ENCODE results near the gene FSTL3. TPM values are rescaled to one million over a fixed set of nuclear protein-coding genes. Genes with fewer than 3 reads are reported as not detected.

The FSTL3 gene
- total RNA-seq, 1 donor from 2014 or later: 7.7 TPM

DNA sequence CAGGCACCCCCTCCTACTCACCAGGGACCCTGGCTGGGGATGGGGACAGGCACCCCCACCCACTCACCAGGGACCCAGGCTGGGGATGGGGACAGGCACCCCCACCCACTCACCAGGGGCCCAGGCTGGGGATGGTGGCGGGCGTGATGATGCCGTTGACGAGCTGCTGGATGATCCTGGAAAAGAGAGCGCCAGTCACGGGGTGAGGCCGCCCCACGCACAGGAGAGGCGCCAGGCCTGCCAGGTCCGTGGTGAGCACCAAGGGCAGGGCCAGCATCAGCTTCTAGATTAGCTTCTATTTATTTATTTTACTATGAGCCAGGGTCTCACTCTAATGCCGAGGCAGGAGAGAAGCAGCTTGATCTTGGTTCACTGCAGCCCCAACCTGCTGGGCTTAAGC lies 26.1 kb upstream of the FSTL3 start:
- intact Hi-C loops (cut with micrococcal nuclease): no loop called here
- H3K27me3 Mint-ChIP-seq: no peaks in the 10 kb centered on the region
- DNase-seq: no peak
- H3K4me1 Mint-ChIP-seq: no peaks in the 10 kb centered on the region
- H3K36me3 Mint-ChIP-seq (ENCODE audit: low read depth): peaks cover 28% of the 10 kb centered on the region
- no peaks in the 10 kb centered on the region for H3K9me3 Mint-ChIP-seq
- H3K4me3 Mint-ChIP-seq: no peak overlapping the region
- no peak overlapping the region for H3K27ac Mint-ChIP-seq

DNA sequence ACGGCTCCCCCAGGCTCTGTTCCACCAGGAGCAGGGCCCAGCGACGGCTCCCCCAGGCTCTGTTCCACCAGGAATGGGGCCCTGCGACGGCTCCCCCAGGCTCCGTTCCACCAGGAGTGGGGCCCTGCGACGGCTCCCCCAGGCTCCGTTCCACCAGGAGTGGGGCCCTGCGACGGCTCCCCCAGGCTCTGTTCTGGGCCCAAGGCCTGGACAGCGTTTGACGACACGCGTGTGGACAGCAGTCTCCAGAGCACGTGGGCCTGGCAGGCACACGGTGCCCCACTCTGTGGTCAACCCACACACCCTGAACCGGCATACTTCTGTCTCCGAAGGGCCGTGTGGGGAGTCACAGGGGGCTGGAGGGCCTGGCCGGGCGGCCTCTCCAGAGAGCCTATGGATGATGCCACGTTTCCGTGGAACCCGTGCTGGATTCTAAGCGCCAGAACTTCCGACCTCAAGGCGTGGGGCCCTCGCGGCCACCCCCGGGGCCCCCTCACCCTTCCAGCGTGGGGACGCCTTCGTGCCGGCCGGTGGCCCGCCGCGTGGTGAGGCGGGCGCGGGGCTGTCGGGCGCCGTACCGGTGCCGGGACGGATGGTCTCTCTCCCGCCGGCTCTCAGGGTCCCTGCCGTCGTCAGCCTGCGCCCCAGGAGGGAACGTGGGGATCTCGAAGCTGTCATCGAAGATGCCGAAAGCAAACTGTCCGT lies 24.9 kb upstream of the FSTL3 start:
- Mint-ChIP-seq H3K36me3 (ENCODE audit: low read depth) (peaks cover 33% of the 10 kb centered on the region), H3K4me1 (peaks cover 2% of the 10 kb centered on the region), H3K4me3 (no peak overlapping the region), H3K9me3 (no peaks in the 10 kb centered on the region), H3K27me3 (no peaks in the 10 kb centered on the region), H3K27ac (no peak overlapping the region)
- intact Hi-C loops (cut with micrococcal nuclease): no loop called here
- no peak for DNase-seq

DNA sequence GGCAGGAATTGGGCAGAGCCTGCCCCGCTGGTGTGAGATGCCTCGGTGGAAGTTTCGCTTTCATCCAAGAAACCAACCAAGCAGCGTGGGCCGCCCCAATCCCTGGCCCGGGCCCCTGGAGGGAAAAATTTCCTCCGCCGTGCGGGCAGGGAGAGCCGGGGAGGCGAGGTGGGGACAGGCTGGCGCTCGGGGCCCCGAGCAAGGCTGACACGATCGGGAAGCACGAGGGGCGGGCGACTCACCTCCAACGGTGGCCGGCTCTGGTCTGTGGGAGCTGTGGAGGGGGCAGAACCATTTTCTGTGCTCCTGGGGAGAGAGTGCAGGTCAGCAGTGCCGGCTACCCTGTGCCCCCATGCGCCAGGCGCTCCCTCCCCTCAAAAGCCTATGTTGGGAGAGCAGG lies 24.2 kb upstream of the FSTL3 start:
- Mint-ChIP-seq H3K27me3 (no peaks in the 10 kb centered on the region), H3K36me3 (ENCODE audit: low read depth) (peaks cover 32% of the 10 kb centered on the region), H3K9me3 (no peaks in the 10 kb centered on the region), H3K4me3 (no peak overlapping the region), H3K27ac (no peak overlapping the region), H3K4me1 (peaks cover 2% of the 10 kb centered on the region)
- no peak for DNase-seq
- intact Hi-C loops (cut with micrococcal nuclease): no loop called here

DNA sequence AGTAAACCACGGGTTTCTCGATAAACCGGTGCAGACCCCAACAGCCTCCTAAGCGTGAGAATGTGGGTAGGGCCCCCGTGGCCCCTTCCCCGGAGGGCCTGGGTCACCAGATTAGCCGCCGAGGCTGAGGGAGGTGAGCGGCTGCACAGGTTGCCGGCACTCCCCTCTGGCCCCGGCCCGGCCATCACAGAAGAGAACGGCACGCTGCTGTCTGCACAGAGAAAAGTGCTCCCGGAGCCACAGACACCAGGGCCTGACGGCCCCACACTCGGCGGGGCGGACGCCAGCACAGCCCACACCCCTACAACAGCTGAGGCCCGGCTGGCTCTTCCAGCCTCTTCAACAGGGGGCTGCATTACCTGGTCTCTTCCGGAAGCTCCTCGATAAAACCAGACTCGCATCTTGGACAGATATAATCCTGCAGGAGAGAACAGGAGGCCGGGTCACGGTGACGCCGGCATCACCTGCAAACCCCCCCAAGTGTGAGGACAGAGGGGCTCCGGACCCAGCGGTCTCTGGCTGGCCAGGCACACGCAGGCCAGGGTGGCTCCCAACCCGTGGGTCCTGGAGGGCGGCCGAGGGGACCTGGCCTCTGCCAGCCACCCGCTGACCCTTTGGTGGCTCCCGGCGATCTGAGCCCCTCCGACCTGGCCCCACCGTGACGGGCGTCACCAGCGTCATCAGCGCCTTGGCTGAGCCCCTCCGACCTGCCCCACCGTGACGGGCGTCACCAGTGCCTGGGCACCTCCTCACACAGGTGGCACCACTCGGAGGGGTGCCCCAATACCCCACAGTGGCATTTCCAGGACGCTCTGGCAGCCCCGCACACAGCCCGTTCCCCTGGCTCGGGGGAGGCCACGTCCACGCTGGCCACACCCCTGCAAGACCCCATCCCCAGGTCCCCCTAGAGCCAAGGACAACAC lies 23.5 kb upstream of the FSTL3 start:
- H3K27me3 Mint-ChIP-seq: no peaks in the 10 kb centered on the region
- DNase-seq: no peak
- intact Hi-C loops (cut with micrococcal nuclease): no loop called here
- no peak overlapping the region for H3K4me3 Mint-ChIP-seq
- peaks cover 34% of the 10 kb centered on the region for H3K36me3 Mint-ChIP-seq (ENCODE audit: low read depth)
- H3K9me3 Mint-ChIP-seq: no peaks in the 10 kb centered on the region
- H3K27ac Mint-ChIP-seq: no peak overlapping the region
- H3K4me1 Mint-ChIP-seq: peaks cover 2% of the 10 kb centered on the region

DNA sequence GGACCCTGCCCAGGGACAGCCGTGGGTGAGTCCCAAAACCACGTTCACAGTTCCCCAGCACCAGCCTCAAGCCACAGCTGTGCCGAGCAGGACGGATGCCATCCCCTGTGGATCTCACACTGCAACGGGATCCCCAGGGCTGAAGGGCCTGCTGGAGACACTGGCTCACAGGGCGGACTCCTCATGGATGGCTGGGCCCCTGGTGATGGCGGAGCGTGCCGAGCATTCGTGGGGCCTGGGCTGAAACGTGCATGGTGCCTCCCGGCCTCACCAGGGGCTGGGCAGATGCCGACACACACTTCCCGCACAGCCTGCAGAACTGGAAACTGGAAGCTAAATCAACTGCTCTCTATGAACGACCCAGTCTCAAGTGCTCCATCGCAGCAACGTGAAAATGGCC lies 22.8 kb upstream of the FSTL3 start:
- Mint-ChIP-seq H3K9me3 (no peaks in the 10 kb centered on the region), H3K36me3 (ENCODE audit: low read depth) (peaks cover 32% of the 10 kb centered on the region), H3K27me3 (no peaks in the 10 kb centered on the region), H3K4me3 (no peak overlapping the region), H3K4me1 (peaks cover 2% of the 10 kb centered on the region), H3K27ac (no peak overlapping the region)
- DNase-seq: no peak
- intact Hi-C loops (cut with micrococcal nuclease): no loop called here

DNA sequence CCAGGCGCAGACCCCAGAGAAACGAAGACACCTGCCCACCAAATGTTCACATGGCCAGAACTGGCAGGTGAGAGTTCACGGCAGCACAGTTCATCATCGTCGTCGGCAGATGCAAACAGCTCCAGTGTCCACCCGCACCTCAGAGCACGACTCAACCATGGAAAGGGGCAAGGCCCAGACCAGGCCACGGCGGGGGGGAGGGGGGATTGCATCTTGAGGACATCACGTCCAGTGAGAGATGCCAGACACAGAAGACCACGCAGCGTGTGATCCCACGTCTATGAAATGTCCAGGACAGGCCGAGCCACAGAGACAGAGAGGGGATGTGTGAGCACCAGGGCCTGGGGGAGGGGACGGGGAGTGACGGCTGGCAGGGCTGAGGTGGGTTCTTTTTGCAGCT lies 20.5 kb upstream of the FSTL3 start:
- Mint-ChIP-seq H3K9me3 (no peaks in the 10 kb centered on the region), H3K4me3 (no peak overlapping the region), H3K27ac (peak overlapping the region; percentile 34), H3K4me1 (peaks cover 5% of the 10 kb centered on the region), H3K27me3 (no peaks in the 10 kb centered on the region), H3K36me3 (ENCODE audit: low read depth) (peaks cover 31% of the 10 kb centered on the region)
- DNase-seq: no peak
- intact Hi-C loops (cut with micrococcal nuclease): no loop called here

DNA sequence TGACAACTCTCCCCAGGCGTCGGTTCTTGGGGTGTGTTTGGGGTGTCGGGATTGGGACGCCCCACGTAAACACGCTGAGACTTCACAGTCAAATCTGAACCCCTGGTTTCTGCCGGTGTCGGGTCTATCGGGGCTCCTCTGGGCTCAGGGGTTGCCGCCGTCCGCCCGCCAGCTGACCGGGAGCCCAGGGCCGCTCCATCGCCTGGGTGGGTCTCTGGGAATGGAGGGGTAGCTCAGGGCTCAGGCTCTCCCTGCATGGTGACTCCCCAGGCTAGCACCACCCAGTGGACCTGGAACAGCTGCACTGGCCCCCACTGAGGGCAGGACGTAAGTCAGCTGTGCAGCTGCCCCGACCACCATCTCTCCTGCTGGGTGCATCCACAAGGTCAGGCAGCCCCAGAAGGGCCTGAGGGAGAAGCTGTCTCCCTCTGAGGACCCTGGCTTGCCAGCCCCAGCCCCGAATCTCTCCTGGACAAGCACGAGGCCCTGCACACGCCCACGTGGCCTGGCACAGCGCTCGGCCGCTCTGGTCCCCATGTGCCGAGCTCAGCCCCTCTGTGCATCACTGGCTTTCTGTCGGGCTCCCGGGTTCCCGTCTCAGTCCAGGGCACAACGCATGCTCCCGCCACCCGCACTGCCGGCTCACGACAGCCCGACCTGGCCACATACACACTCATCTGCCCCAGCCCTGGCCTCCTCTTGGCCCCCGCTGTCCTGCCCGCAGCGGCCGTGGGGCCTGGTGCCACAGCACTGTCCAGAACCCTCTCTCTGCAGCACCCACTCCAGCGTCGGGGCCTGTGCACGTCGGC lies 19.2 kb upstream of the FSTL3 start:
- Mint-ChIP-seq H3K27ac (no peak overlapping the region), H3K4me3 (no peak overlapping the region), H3K9me3 (no peaks in the 10 kb centered on the region), H3K27me3 (no peaks in the 10 kb centered on the region), H3K36me3 (ENCODE audit: low read depth) (peaks cover 35% of the 10 kb centered on the region), H3K4me1 (peaks cover 9% of the 10 kb centered on the region)
- intact Hi-C loops (cut with micrococcal nuclease): no loop called here
- no peak for DNase-seq

DNA sequence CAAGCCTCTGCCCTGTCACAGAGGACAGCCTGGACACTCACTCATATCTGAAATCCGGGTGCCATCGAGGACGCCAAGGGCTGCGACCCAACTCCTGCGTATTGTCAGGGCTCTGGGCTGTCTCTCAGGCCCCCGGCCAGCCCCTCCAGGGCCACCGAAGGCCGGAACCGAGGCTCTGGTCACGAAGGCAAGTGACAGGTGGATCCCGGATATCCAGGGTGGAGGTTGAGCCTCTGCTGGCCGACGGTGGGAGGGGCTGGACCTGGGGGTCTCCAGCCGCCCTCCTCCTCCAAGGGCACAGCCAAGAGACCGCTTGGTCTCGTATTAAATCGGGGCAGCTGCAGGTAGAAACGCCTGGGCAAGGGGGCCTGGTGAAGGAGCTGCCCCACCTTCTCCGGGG lies 18.6 kb upstream of the FSTL3 start:
- Mint-ChIP-seq H3K4me3 (no peak overlapping the region), H3K36me3 (ENCODE audit: low read depth) (peaks cover 36% of the 10 kb centered on the region), H3K27me3 (no peaks in the 10 kb centered on the region), H3K9me3 (no peaks in the 10 kb centered on the region), H3K27ac (no peak overlapping the region), H3K4me1 (peaks cover 9% of the 10 kb centered on the region)
- DNase-seq: no peak
- intact Hi-C loops (cut with micrococcal nuclease): no loop called here

DNA sequence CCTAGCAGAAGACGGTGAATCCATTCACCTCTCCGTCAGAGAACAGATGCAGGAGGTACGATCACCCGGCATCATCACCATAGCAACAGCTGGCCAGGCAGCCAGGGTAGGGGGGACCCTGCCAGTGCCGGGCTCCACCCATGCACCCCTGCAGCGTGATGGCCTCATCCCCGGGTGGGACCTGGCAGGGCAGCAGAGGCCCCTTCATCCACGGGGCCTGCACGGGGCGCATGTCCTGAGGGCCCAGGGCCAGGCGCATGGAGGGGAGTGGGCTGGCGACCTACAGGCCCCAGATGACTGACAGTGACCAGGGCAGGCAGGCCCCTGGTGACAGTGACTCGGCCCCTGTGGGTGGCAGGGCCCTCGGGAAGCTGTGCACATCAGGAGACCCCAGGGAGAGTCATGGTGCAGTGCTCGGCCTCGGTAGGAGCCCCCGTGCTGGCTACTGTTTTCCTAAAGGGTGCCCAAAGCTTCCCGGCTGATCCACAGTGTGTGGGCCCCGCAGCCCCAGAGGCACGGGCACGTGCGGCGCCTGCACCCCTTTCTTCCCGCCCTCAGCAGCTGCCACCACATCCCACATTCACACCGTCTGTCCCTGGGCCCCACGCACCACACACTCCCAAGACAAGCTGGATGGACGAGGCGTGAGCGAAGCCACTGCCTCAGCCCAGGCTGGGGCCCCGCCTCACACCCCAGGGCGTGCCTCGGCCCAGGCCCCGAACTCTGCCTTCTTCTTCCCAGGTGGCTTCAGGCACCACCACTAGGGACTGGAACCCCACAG lies 17.9 kb upstream of the FSTL3 start:
- H3K36me3 Mint-ChIP-seq (ENCODE audit: low read depth): peaks cover 36% of the 10 kb centered on the region
- no peak overlapping the region for H3K27ac Mint-ChIP-seq
- H3K4me1 Mint-ChIP-seq: peaks cover 9% of the 10 kb centered on the region
- DNase-seq: no peak
- intact Hi-C loops (cut with micrococcal nuclease): no loop called here
- H3K27me3 Mint-ChIP-seq: no peaks in the 10 kb centered on the region
- H3K4me3 Mint-ChIP-seq: no peak overlapping the region
- H3K9me3 Mint-ChIP-seq: no peaks in the 10 kb centered on the region

DNA sequence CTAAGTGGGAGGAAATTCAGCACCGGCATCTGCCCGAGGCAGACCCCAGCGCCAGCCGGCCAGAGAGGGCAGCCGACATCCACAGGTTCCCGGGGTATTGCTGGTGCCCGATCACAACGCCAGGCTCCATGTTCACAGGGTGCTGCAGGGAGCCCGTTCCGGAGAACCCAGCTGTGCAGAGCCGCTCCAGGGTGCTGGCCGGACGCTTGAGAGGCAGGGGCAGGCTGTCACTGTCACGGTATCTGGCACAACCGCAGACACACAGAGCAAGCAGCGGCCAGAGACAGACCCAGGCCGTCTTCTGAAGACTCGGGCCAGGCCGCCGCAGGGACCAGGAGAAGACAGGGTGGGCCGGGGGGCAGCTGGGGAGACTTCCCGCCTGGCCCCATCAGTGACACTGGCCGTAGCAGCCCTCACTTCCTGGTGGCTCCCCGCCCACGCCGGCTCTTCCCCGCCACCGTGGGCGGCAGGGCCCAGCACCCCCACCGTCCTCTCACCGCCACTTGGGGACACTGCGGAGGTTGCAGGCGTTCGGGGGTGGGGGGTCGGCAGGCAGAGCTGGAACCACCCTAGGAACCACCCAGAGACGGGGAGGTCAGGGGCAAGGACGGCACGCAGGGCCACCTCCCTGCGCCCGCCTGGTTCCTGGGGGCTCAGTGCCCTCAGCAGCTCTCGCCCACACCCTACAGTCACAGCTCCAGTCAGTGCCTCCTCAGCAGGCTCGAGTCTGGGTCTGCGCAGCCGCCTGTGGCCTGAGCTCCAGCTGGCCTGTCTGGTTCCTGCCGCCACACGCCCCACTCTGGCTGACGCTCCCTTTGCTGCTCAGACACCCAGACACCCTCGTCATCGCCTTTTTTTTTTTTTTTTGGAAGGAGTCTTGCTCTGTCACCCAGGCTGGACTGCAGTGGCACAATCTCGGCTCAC lies 17.0 kb upstream of the FSTL3 start:
- Mint-ChIP-seq H3K4me3 (peak overlapping the region; percentile 94), H3K4me1 (peaks cover 15% of the 10 kb centered on the region), H3K27me3 (no peaks in the 10 kb centered on the region), H3K36me3 (ENCODE audit: low read depth) (peaks cover 31% of the 10 kb centered on the region), H3K27ac (peak overlapping the region; percentile 93), H3K9me3 (no peaks in the 10 kb centered on the region)
- DNase-seq: no peak
- intact Hi-C loops (cut with micrococcal nuclease): no loop called here

DNA sequence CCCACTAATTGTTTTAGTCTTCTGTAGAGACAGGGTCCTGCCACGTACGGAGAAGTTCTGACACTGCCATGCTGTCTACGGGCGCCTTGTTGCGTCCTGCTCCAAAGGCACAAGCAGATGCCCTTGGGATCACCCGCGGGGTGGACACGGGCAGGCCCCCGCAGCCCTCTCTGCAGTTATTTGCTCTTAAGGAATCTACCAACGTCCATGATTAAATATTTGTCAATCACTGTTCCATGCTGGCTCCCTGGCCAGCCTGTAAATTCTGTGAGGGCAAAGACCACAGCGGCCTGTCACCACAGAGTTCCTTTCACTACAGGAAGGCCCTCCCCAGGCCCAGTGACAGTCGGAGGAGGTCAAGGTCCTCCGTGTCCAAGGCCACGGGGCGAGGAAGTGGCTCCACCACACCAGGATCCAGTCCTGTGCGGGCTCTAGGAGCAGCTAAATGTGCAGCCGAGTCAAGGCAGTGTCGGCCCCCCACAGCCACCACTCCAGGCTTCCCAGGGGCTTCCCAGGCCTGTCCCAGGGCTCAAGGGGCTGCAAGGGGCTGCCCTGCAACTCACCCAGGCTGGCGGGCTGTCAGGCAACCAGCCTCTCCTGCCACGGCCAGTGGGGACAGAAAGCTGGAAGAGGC lies 15.3 kb upstream of the FSTL3 start:
- Mint-ChIP-seq H3K27ac (peak overlapping the region; percentile 93), H3K4me1 (peaks cover 20% of the 10 kb centered on the region), H3K9me3 (no peaks in the 10 kb centered on the region), H3K27me3 (no peaks in the 10 kb centered on the region), H3K36me3 (ENCODE audit: low read depth) (peaks cover 21% of the 10 kb centered on the region), H3K4me3 (peak overlapping the region; percentile 94)
- DNase-seq: no peak
- intact Hi-C loops (cut with micrococcal nuclease): no loop called here

Data from activated CD4-positive, alpha-beta T cell treated with anti-CD3 and anti-CD28 coated beads, Interleukin-2, amount 10 ng/mL, durations not matched to agents 24 days and 14 days (primary cell).